ENCODE measurements around the gene EFCAB14.
"Not testable (repeated sequence)": the region's sequence is repeated elsewhere in the genome, so short reads cannot be mapped to it uniquely, and the experiment has no call there.

EFCAB14 gene

DNA sequence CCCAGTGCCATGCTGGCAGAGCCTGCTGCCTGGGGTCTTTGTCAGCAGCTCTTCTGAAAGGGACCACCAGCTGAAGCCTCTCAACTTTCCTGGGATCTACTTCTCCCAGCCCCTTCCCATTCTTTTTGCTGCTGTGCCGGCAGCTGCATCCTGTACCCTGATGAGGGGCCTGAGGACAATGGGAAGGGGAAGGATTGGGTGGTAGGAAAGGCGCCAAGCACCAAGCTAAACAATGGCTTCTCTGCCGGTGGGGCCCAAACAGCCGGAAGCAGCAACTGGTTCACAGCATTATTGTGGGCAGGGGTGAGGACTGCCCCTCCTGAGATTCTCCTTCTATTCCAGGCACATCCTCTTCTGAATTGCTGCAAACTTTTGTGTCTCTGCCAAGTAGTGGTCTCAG, 5.0 kb upstream of the EFCAB14 start:
- no peak for DNase-seq (ENCODE audit: low spot score)

DNA sequence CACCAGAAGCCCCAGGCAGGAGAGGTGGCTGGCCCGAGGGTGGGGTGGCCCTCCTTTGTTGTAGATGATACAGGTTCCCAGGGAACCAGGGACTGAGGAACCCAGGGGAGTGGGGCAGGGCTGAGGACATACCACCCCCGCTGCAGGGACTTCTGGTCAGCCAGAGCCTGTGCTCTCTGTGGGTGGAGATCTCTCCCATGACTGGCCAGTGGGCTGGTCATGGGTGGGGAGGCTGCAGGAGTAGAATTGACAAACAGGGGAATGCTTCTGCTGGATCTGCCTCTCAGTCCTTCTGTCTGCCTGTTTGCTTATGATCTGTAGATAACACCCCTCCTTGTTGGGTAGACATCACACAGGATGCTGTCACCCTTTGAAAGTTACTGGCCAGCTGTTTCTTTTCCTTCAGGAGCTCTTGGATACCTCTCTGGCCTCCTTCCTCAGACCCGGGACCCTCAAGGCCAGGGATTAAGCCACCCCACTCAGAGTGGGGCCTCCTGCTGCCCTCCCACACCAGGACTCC, 2.8 kb upstream of the EFCAB14 start:
- no peak for DNase-seq (ENCODE audit: low spot score)

DNA sequence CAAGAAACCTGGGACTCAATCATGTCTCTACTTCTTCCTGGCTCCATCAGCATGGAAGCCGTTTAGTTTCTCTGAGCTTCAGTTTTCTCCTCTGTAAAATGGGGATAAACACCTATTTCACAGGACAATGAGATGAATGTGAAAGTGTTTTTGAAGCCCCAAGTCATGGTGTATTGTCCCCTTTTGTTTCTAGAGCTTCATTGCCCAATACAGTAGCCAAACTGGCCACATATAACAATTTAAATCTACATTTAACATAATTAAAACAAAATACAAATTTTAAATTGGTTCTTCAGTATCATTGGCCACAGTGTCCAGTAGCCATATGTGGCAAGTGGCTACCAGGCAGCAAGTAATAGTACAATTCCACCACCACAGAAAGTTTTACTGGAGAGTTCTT, 2.3 kb upstream of the EFCAB14 start:
- no peak for DNase-seq (ENCODE audit: low spot score)

DNA sequence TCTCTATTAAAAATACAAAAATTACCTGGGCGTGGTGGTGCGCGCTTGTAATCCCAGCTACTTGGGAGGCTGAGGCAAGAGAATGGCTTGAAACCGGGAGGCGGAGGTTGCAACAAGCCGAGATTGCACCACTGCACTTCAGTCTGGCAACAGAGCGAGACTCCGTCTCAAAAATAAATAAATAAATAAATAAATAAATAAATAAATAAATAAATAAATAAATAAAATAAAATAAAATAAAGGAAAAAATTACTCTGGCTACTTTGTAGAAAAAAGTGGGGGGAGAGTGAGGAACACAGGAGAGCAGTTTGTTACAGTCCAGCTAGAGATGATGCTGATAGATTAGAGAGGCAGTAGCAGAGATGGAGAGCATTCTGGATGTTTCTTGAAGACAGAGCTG, 1.4 kb upstream of the EFCAB14 start:
- not testable (repeated sequence) for DNase-seq (ENCODE audit: low spot score)

DNA sequence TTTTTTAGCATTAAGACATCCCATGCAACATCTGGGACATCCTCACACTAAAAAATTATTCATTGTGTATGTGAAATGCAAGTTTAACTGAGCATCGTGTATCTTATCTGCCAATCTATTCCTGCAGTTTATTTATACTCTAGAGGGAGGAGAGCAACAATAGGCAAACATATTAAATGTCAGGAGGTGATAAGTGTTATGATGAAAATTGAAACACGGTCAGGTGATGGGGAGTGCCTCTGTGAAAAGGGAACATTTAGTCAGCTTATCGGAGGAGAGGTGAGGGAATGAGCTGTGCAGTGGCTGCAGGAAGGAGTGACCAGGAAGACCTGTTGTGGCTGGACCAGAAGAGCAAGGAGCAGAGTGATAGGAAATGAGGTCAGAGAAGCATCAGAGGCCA, 775 bp upstream of the EFCAB14 start:
- DNase-seq (ENCODE audit: low spot score): no peak

DNA sequence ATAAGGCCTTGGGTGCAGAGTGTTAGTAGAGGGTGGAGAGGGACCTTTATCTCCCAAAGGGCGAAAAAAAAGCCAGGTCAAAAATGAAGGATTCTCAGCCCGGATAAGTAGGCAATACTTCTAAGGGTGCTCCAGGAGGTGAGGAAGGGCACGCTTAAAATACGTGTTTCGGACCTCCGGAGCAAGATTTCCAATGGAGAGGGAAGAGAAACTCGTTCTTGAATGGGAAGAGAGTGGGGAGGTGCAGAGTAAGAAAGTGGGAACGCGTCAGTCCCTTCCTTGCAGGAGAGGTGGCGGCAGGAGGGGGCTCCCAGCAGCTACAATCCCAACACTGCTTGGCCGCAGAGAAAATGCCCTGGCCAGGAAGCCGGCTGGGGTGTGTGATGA, 581 bp downstream of the EFCAB14 start:
- DNase-seq (ENCODE audit: low spot score): peak; percentile 11

- DNase-seq (ENCODE audit: low spot score): no peak
Observed at GRCh38 chr1:46717654-46718053, 1.3 kb downstream of the EFCAB14 start.

DNA sequence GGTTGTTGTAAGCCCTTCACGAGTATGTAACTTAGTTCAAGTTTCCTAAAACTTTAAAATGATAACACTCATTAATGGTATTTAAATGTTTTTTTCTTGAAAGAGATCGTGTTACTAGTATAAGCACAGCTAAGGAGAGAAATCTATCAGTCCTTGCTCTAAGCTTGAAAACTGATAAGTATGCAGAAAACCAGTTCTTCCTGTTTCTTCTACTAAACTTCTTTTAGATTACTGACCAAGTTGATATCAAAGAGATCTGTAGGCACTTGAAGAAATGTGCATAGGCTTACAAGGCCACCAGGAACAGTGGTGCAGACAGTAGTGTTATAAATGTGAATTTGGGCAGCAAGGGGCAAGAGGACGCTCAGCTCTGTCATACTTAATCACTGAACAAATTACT, 3.9 kb downstream of the EFCAB14 start:
- DNase-seq (ENCODE audit: low spot score): no peak

DNA sequence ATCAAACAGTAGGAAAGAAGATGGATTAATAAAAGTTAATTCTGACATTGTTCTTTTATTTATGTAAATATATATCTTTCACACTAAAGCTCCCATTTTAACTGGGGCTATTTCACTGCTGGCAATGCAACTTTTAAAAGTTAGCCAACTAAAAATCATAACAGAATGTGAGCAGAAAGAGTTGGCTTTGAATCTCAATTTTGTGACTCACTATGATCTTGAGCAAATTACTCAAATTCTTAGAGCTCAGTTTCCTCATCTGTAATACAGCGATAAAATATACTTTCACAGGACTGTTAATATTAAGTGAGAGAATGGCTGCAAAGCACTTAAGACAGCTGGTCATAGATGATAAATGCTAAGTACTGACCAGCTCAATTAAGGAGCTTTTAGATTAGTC, 10.8 kb downstream of the EFCAB14 start:
- no peak for DNase-seq (ENCODE audit: low spot score)

- no peak for DNase-seq (ENCODE audit: low spot score)
Observed at GRCh38 chr1:46705408-46705807, 13.5 kb downstream of the EFCAB14 start.

- DNase-seq (ENCODE audit: low spot score): no peak
Observed at GRCh38 chr1:46703927-46704641, 14.8 kb downstream of the EFCAB14 start.

- no peak for DNase-seq (ENCODE audit: low spot score)
Observed at GRCh38 chr1:46699666-46700065, 19.2 kb downstream of the EFCAB14 start.

DNA sequence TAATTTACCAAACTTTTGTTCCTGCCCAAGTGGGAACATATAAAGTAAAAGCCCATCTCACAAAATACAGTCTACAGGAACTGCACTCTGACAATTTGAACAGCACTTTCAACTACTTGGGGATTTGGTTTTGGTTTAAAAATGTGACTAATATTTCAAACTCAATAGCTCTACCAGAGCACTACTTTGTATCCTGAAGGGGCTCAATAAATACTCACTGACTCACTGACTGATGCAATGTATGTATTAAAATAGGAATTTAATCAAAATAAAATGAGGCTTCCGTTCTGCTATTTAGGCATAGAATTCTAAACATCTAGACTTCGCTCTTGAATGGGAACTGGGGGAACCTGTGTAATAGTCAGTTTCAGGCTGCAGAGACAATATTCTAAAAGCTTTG, 21.9 kb downstream of the EFCAB14 start:
- DNase-seq (ENCODE audit: low spot score): no peak

DNA sequence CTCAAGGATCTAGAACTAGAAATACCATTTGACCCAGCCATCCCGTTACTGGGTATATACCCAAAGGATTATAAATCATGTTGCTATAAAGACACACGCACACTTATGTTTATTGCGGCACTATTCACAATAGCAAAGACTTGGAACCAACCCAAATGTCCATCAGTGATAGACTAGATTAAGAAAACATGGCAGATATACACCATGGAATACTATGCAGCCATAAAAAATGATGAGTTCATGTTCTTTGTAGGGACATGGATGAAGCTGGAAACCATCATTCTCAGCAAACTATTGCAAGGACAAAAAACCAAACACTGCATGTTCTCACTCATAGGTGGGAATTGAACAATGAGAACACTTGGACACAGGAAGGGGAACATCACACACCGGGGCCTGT, 24.2 kb downstream of the EFCAB14 start:
- DNase-seq (ENCODE audit: low spot score): not testable (repeated sequence)

GRCh38 chr1:46692811-46693770, 25.8 kb downstream of the EFCAB14 start:
- DNase-seq (ENCODE audit: low spot score): no peak

DNA sequence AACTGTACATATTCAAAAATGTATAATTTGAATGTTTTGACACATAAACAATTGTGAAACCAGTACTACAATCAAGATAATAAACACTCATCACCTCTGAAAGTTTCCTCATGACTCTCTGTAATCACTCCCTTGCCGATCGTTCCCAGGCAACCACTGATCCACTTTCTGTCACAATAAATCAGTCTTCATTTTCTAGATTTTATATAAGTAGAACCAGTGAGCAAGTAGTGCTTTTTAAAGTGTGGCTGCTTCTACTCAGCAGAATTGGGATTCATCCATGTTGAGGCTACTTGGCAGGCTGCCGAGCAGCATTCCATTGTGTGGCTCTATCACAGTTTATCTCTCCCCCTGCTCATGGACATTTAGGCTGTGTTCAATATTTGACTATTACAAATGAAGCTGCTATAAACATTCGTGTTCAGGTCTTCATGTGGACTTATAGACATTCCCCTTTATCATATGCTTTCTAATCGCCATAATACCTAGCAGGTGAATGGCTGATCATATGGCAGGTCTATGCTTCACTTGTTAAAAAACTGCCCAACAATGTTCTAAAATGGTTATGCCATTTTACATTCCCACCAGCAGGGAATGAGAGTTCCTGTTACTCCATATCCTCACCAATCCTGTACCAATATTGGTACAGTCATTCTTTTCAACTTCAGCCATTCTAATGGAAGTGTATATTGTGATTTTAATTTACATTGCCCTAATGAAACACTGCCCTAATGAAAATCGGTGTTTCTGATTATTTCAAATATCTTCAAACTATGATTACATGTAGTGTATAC, 26.7 kb downstream of the EFCAB14 start:
- DNase-seq (ENCODE audit: low spot score): peak; percentile 12

- no peak for DNase-seq (ENCODE audit: low spot score)
Observed at GRCh38 chr1:46690931-46691421, 27.9 kb downstream of the EFCAB14 start.

GRCh38 chr1:46689897-46690296, 29.0 kb downstream of the EFCAB14 start:
- no peak for DNase-seq (ENCODE audit: low spot score)

DNA sequence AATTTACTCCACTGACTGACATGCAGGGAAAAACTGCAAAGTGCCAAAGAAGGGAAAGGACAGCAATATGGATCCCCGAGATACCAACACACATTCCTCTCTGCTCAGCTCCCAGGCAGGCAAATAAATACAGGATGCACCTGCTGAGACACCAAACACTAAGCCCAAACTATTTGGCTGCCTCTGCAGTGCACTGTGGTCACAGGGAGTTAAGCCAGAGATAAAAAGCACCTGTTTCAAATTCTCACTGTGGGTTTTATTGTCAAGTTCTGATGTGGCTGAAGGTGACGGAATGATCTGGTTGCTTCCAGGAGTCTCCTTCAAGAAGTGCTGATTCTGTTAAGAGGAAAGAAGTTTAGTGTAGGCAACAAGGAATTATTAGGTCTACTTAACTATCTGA, 29.6 kb downstream of the EFCAB14 start:
- DNase-seq (ENCODE audit: low spot score): no peak

- no peak for DNase-seq (ENCODE audit: low spot score)
Observed at GRCh38 chr1:46687921-46688509, 30.9 kb downstream of the EFCAB14 start.

DNA sequence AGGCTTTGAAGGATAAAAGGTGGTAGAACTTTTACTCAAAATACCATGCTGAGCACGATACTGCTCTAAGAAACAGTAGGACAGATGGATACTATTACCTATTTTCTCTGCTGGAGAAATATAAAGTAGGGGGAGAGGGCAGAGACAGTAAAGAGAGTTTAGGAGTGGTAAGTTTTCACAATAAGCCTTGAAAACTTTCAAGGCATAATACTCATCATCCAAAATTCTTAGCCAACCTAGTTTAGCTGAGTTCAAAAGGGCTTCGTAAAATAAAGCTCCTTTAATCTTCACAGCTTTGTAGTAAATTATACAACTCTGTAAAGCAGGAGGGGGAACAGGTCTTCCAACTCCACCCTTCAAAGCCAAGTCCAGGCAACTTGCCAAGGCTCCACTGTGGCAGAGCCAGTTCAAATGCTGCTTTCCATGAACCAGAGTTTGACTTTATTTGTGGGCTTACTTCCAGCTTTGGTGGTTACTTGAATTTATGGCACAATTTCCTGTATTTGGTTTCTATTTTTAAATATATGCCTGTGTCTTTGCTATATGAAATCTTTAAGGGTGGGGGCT, 31.7 kb downstream of the EFCAB14 start:
- DNase-seq (ENCODE audit: low spot score): peak; percentile 46

Measured in AG08395 (cell line).